HEK293 (cell line): ENCODE data around the gene PCSK9.

ENCODE experiments used
- BCL6B ChIP-seq: fragments of 450-650 bp; formaldehyde crosslinking; IDR thresholded peaks from 2 replicates; pipeline ENCODE4 v1.5.1; 2017; ENCODE audit warnings: missing biosample characterization, missing genetic modification characterization
- GLIS1 ChIP-seq: fragments of 450-650 bp; formaldehyde crosslinking; IDR thresholded peaks from 2 replicates; pipeline ENCODE4 v1.5.1; 2016; ENCODE audit warnings: missing biosample characterization, missing genetic modification characterization
- KLF10 ChIP-seq: fragments of 450-650 bp; IDR thresholded peaks from 2 replicates; pipeline ENCODE4 v1.5.1; 2018; ENCODE audit warnings: missing biosample characterization, mild to moderate bottlenecking, missing genetic modification characterization
- KLF9 ChIP-seq: fragments of 450-650 bp; formaldehyde crosslinking; IDR thresholded peaks from 2 replicates; pipeline ENCODE4 v1.5.1; 2016; ENCODE audit warnings: missing biosample characterization, missing genetic modification characterization, low read depth
- PATZ1 ChIP-seq: fragments of 450-650 bp; formaldehyde crosslinking; IDR thresholded peaks from 2 replicates; pipeline ENCODE4 v1.5.1; 2016; ENCODE audit warnings: missing biosample characterization, missing genetic modification characterization
- TRIM28 ChIP-seq: IDR thresholded peaks from 2 replicates; pipeline ENCODE4 v1.6.1; 2011; ENCODE audit warnings: low read length, control low read depth, borderline replicate concordance
- ZBTB49 ChIP-seq: fragments of 450-650 bp; formaldehyde crosslinking; IDR thresholded peaks from 2 replicates; pipeline ENCODE4 v1.5.1; 2016; ENCODE audit warnings: missing biosample characterization, missing genetic modification characterization, low read depth
- ZNF19 ChIP-seq: fragments of 450-650 bp; formaldehyde crosslinking; IDR thresholded peaks from 2 replicates; pipeline ENCODE4; 2016; ENCODE audit warnings: missing biosample characterization, missing genetic modification characterization, low read depth
- ZNF274 ChIP-seq, 2 experiments: fragments of 200-500 bp in 1 of 2; fragments of 450-650 bp in 1 of 2; sonication (Bioruptor generic) in 1 of 2; formaldehyde crosslinking in 1 of 2; IDR thresholded peaks; 2 replicates each; pipeline versions ENCODE4 v1.5.1 to v1.6.1; 2014 to 2016; ENCODE audit warnings: borderline replicate concordance in 1 of 2, inconsistent platforms in 1 of 2, low read length in 1 of 2, missing biosample characterization in 1 of 2, missing genetic modification characterization in 1 of 2
- ZNF362 ChIP-seq: fragments of 450-650 bp; formaldehyde crosslinking; IDR thresholded peaks from 2 replicates; pipeline ENCODE4 v1.5.1; 2016; ENCODE audit warnings: missing biosample characterization, missing genetic modification characterization
- ZNF433 ChIP-seq: fragments of 450-650 bp; formaldehyde crosslinking; IDR thresholded peaks from 2 replicates; pipeline ENCODE4 v1.5.1; 2016; ENCODE audit warnings: missing biosample characterization, missing genetic modification characterization, low read depth
- ZNF488 ChIP-seq: fragments of 450-650 bp; formaldehyde crosslinking; IDR thresholded peaks from 2 replicates; pipeline ENCODE4 v1.5.1; 2016; ENCODE audit warnings: missing biosample characterization, missing genetic modification characterization
- ZNF510 ChIP-seq: fragments of 450-650 bp; formaldehyde crosslinking; IDR thresholded peaks from 2 replicates; pipeline ENCODE4 v1.5.1; 2018; ENCODE audit warnings: mild to moderate bottlenecking, missing genetic modification characterization, missing biosample characterization; ENCODE audit not compliant: insufficient replicate concordance
- ZNF513 ChIP-seq: fragments of 450-650 bp; IDR thresholded peaks from 2 replicates; pipeline ENCODE4 v1.5.1; 2018; ENCODE audit warnings: missing biosample characterization, missing genetic modification characterization
- ZNF654 ChIP-seq: fragments of 450-650 bp; formaldehyde crosslinking; IDR thresholded peaks from 2 replicates; pipeline ENCODE4 v1.5.1; 2016; ENCODE audit warnings: low read depth, missing biosample characterization, missing genetic modification characterization
- ZNF768 ChIP-seq: fragments of 450-650 bp; formaldehyde crosslinking; IDR thresholded peaks from 2 replicates; pipeline ENCODE4 v1.5.1; 2018; ENCODE audit warnings: missing biosample characterization, mild to moderate bottlenecking, missing genetic modification characterization
- ZNF791 ChIP-seq: fragments of 450-650 bp; formaldehyde crosslinking; IDR thresholded peaks from 2 replicates; pipeline ENCODE4 v1.5.1; 2016; ENCODE audit warnings: missing biosample characterization, missing genetic modification characterization

The PCSK9 gene

GRCh38 chr1:54996359-54996868, 42.9 kb upstream of the PCSK9 start (continued):
- no peak for TF ChIP-seq ZNF513 (tag by site-specific recombination)
- no peak for TF ChIP-seq BCL6B (tag by site-specific recombination)
- no peak for TF ChIP-seq ZNF791
- TF ChIP-seq ZNF274 (IDR thresholded peaks at IDR 0.05; ENCODE audit: low read length), result no peak
- TF ChIP-seq ZNF274 (tag by site-specific recombination; IDR thresholded peaks at IDR 0.05; ENCODE audit: borderline replicate concordance), result no peak
- TF ChIP-seq GLIS1 (tag by site-specific recombination), result peak; percentile 52; the same call in 1 of the 2 replicates
- TF ChIP-seq ZNF768, result no peak
- no peak for TF ChIP-seq KLF9 (tag by site-specific recombination)
- TF ChIP-seq ZNF362, result no peak
- no peak for TF ChIP-seq ZBTB49 (tag by site-specific recombination)
- TF ChIP-seq ZNF654 (tag by site-specific recombination), result peak; percentile 81
- no peak for TF ChIP-seq ZNF488 (tag by site-specific recombination)
- no peak for TF ChIP-seq KLF10 (tag by site-specific recombination)
- TF ChIP-seq ZNF510 (tag by site-specific recombination), result no peak
- TF ChIP-seq TRIM28, result no peak
- TF ChIP-seq ZNF433 (tag by site-specific recombination), result no peak
- TF ChIP-seq ZNF19 (tag by site-specific recombination), result no peak
- peak; percentile 71 for TF ChIP-seq PATZ1 (tag by site-specific recombination)
